Astrocyte (in vitro differentiated cells and primary cell): ENCODE data around the gene APRT. TPM values are rescaled to one million over a fixed set of nuclear protein-coding genes. Genes with fewer than 3 reads are reported as not detected.

Experiments used
- DNase-seq: peaks from one replicate; pipeline ENCODE4 v3.0.0-alpha.2; 2010; ENCODE audit warnings: low read depth
- FAIRE-seq: peaks from 2 replicates; lab custom pipeline; 2011; peaks lifted over from hg19 to GRCh38; lab: Jason Lieb, UNC
- H2AFZ ChIP-seq: 2 replicates; pipeline ENCODE4 v1.6.0; 2012; ENCODE audit warnings: low read depth, low read length, inconsistent platforms
- H3K27ac ChIP-seq: 2 replicates; pipeline ENCODE4 v1.5.1; 2011; ENCODE audit warnings: low read depth, low read length, inconsistent platforms
- H3K27me3 ChIP-seq: 2 replicates; pipeline ENCODE4 v1.6.0; 2011; ENCODE audit warnings: low read length, inconsistent platforms; ENCODE audit not compliant: insufficient read depth
- H3K36me3 ChIP-seq: 2 replicates; pipeline ENCODE4 v1.5.1; 2011; ENCODE audit warnings: low read length, inconsistent platforms; ENCODE audit not compliant: insufficient read depth
- H3K4me1 ChIP-seq: 2 replicates; pipeline ENCODE4 v1.5.1; 2011; ENCODE audit warnings: low read length, inconsistent platforms; ENCODE audit not compliant: insufficient read depth
- H3K4me2 ChIP-seq: 2 replicates; pipeline ENCODE4 v1.6.0; 2012; ENCODE audit warnings: low read length, inconsistent platforms
- H3K4me3 ChIP-seq: 2 replicates; pipeline ENCODE4 v1.5.1; 2011; ENCODE audit warnings: low read depth, mild to moderate bottlenecking, low read length, inconsistent platforms; ENCODE audit not compliant: insufficient read depth
- H3K79me2 ChIP-seq: 2 replicates; pipeline ENCODE4 v1.6.0; 2012; ENCODE audit warnings: mild to moderate bottlenecking, low read length, inconsistent platforms; ENCODE audit not compliant: insufficient read depth
- H3K9ac ChIP-seq: 2 replicates; pipeline ENCODE4 v1.6.0; 2012; ENCODE audit warnings: mild to moderate bottlenecking, low read length, inconsistent platforms
- H3K9me3 ChIP-seq: 2 replicates; pipeline ENCODE4 v1.5.1; 2012; ENCODE audit warnings: low read depth, mild to moderate bottlenecking, low read length, inconsistent platforms; ENCODE audit not compliant: insufficient read depth
- H4K20me1 ChIP-seq: 2 replicates; pipeline ENCODE4 v1.6.0; 2012; ENCODE audit warnings: low read length, inconsistent platforms; ENCODE audit not compliant: insufficient read depth
- H3K27ac Mint-ChIP-seq: one replicate; pipeline ENCODE4 v1.8.0; 2021; ENCODE audit warnings: mild to moderate bottlenecking, mixed read lengths; ENCODE audit not compliant: unreplicated experiment
- H3K27me3 Mint-ChIP-seq: one replicate; pipeline ENCODE4 v1.8.0; 2021; ENCODE audit warnings: low read depth, mixed read lengths; ENCODE audit not compliant: unreplicated experiment
- H3K36me3 Mint-ChIP-seq: one replicate; pipeline ENCODE4 v1.8.0; 2021; ENCODE audit warnings: low read depth, mixed read lengths; ENCODE audit not compliant: unreplicated experiment
- H3K4me1 Mint-ChIP-seq: one replicate; pipeline ENCODE4 v1.8.0; 2021; ENCODE audit warnings: low read depth, mixed read lengths; ENCODE audit not compliant: unreplicated experiment
- H3K4me3 Mint-ChIP-seq: one replicate; pipeline ENCODE4 v1.8.0; 2021; ENCODE audit warnings: mild to moderate bottlenecking, moderate library complexity, mixed read lengths; ENCODE audit not compliant: unreplicated experiment
- H3K9me3 Mint-ChIP-seq: one replicate; pipeline ENCODE4 v1.8.0; 2021; ENCODE audit warnings: mild to moderate bottlenecking, mixed read lengths; ENCODE audit not compliant: unreplicated experiment
- EZH2 ChIP-seq: IDR thresholded peaks from 2 replicates; pipeline ENCODE4 v1.6.1; 2012; ENCODE audit warnings: mild to moderate bottlenecking, low read length, inconsistent platforms; ENCODE audit not compliant: insufficient read depth
- total RNA-seq: library from RNA; stranded (reverse); gene quantifications from 2 replicates; pipeline ENCODE4 v1.2.1, GENCODE V29; 2021
- TF ChIP-seq, protein P1 (sequence below): IDR thresholded peaks from 2 replicates; pipeline ENCODE4 v1.5.1; 2011; ENCODE audit warnings: low read depth, mild to moderate bottlenecking, inconsistent platforms, low read length, moderate library complexity; ENCODE audit not compliant: insufficient read depth

Gene APRT
- total RNA-seq, 1 donor from 2014 or later, result 132 TPM

DNA sequence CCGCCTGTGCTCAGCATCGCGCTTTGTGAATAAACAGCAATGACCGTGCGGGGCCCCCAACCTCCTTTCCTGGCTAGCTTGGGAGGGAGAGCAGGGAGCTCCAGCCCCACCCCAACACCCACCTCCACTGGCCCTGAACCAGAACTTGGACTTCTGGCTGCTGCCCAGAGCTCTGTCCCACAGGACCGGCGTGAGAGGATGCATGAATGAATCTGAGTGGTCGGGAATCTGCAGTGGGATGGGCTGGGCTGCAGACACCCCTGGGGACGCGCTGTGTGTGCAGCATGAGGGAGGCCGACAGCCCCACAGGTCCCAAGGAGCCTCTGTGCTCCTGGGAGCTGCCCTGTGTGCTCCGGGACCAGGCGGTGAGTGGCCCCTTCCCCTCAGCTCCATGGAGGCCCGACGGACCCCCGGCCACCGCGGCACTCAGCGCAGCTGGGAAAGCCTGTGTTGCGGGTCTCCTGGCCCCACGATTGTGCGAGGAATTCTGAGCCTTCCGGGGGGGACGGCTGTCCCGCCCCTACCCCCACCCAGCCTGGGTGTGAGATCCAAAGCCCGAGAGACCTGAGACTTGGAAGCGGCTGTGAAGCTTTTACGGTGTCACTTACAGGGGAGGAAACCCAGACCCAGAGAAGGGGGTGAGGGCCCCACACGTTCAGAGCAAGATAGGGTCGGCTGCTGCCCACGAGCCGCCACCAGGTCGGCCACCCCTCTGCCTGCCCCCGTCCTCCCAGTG is 32.2 kb downstream of the APRT start:
- FAIRE-seq (no peak), DNase-seq (no peak)
- Mint-ChIP-seq H3K4me1 (peaks cover 47% of the 10 kb centered on the region), H3K27ac (no peak overlapping the region), H3K4me3 (peak overlapping the region; percentile 67), H3K9me3 (no peaks in the 10 kb centered on the region), H3K27me3 (no peaks in the 10 kb centered on the region), H3K36me3 (peaks cover 2% of the 10 kb centered on the region)
- Histone ChIP-seq H3K9me3 (no peaks in the 10 kb centered on the region), H3K9ac (no peak overlapping the region), H3K4me1 (peaks cover 53% of the 10 kb centered on the region), H3K4me2 (peak overlapping the region; percentile 35), H3K27me3 (no peaks in the 10 kb centered on the region), H3K36me3 (no peaks in the 10 kb centered on the region), H4K20me1 (peaks cover 95% of the 10 kb centered on the region), H3K79me2 (peaks cover 100% of the 10 kb centered on the region), H3K4me3 (no peak overlapping the region), H2AFZ (no peak overlapping the region), H3K27ac (no peak overlapping the region)
- no peak for TF ChIP-seq EZH2
- TF ChIP-seq, protein P1, sequence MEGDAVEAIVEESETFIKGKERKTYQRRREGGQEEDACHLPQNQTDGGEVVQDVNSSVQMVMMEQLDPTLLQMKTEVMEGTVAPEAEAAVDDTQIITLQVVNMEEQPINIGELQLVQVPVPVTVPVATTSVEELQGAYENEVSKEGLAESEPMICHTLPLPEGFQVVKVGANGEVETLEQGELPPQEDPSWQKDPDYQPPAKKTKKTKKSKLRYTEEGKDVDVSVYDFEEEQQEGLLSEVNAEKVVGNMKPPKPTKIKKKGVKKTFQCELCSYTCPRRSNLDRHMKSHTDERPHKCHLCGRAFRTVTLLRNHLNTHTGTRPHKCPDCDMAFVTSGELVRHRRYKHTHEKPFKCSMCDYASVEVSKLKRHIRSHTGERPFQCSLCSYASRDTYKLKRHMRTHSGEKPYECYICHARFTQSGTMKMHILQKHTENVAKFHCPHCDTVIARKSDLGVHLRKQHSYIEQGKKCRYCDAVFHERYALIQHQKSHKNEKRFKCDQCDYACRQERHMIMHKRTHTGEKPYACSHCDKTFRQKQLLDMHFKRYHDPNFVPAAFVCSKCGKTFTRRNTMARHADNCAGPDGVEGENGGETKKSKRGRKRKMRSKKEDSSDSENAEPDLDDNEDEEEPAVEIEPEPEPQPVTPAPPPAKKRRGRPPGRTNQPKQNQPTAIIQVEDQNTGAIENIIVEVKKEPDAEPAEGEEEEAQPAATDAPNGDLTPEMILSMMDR, result no peak

DNA sequence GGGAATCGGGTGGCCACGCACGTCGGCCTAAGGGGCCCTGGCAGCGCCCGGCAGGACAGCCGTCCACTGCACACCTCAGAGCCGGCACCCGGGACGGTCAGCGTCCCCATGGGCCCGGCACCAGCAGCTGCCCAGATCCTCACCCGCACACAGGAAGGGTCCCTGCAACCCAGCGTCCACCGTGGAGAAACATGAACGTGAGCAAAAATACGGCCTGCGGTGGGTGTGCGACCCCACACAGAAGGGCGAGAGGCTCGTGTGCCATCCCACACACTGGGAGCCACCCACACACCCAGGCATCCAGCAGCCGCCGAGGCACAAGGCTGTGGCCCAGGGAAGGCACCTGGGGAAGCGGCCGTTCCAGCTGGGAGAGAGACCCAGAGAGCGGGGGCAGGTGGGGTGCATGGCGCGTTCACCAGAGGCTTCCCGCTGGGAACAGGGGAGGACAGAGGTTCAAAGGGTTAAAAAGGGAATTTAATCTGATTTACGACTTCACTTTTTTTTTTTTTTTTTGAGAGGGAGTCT is 33.1 kb downstream of the APRT start:
- H3K79me2 ChIP-seq, result peaks cover 100% of the 10 kb centered on the region
- H3K4me3 Mint-ChIP-seq, result no peak overlapping the region
- H3K36me3 Mint-ChIP-seq, result peaks cover 2% of the 10 kb centered on the region
- no peak overlapping the region for H3K27ac ChIP-seq
- DNase-seq (no peak), FAIRE-seq (no peak)
- H3K27me3 ChIP-seq, result no peaks in the 10 kb centered on the region
- no peak overlapping the region for H2AFZ ChIP-seq
- peaks cover 100% of the 10 kb centered on the region for H4K20me1 ChIP-seq
- no peak for TF ChIP-seq EZH2
- TF ChIP-seq, protein P1, result no peak
- H3K4me1 Mint-ChIP-seq, result peaks cover 47% of the 10 kb centered on the region
- no peaks in the 10 kb centered on the region for H3K36me3 ChIP-seq
- no peaks in the 10 kb centered on the region for H3K9me3 ChIP-seq
- peaks cover 59% of the 10 kb centered on the region for H3K4me1 ChIP-seq
- no peak overlapping the region for H3K9ac ChIP-seq
- H3K27me3 Mint-ChIP-seq, result no peaks in the 10 kb centered on the region
- H3K9me3 Mint-ChIP-seq, result no peaks in the 10 kb centered on the region
- no peak overlapping the region for H3K4me3 ChIP-seq
- no peak overlapping the region for H3K4me2 ChIP-seq
- no peak overlapping the region for H3K27ac Mint-ChIP-seq

DNA sequence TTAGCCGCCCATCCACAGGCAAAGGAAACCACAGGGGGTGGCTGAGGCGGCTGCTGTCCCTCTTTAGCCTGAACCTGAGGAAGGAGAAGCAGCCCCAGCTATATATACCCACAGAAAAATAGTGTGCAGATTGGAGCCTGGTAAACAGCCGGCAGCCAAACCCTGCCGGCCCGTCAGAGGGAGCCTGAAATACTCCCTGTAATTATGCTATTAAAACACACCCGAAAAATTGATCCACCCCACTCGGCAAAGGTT is 33.5 kb downstream of the APRT start:
- peaks cover 59% of the 10 kb centered on the region for H3K4me1 ChIP-seq
- H3K9me3 Mint-ChIP-seq, result no peaks in the 10 kb centered on the region
- no peaks in the 10 kb centered on the region for H3K36me3 ChIP-seq
- no peaks in the 10 kb centered on the region for H3K9me3 ChIP-seq
- H3K27me3 Mint-ChIP-seq, result no peaks in the 10 kb centered on the region
- no peak overlapping the region for H3K27ac ChIP-seq
- no peaks in the 10 kb centered on the region for H3K27me3 ChIP-seq
- DNase-seq, result no peak
- H3K4me3 Mint-ChIP-seq, result no peak overlapping the region
- no peak for FAIRE-seq
- H4K20me1 ChIP-seq, result peaks cover 100% of the 10 kb centered on the region
- H3K36me3 Mint-ChIP-seq, result peaks cover 2% of the 10 kb centered on the region
- no peak overlapping the region for H3K9ac ChIP-seq
- H3K4me1 Mint-ChIP-seq, result peaks cover 47% of the 10 kb centered on the region
- no peak overlapping the region for H3K27ac Mint-ChIP-seq
- peaks cover 100% of the 10 kb centered on the region for H3K79me2 ChIP-seq
- H2AFZ ChIP-seq, result no peak overlapping the region
- H3K4me3 ChIP-seq, result no peak overlapping the region
- TF ChIP-seq, protein P1, result no peak
- no peak for TF ChIP-seq EZH2
- H3K4me2 ChIP-seq, result no peak overlapping the region
